ENCODE measurements around the gene ECHDC3.

GRCh38 chr10:11796474-11796873 lies 54.3 kb downstream of the ECHDC3 start:
- TF ChIP-seq CTCF (IDR thresholded peaks at IDR 0.05) (no peak), POLR2A (IDR thresholded peaks at IDR 0.05) (no peak)
